Gastrocnemius medialis (tissue), 4 donors: ENCODE data around the gene ANO10.

Experiments used
- CTCF ChIP-seq, 5 experiments: fragments of 450-650 bp in 3 of 5; fragments of 200-600 bp in 2 of 5; sonication (generic) in 2 of 5; IDR thresholded peaks in 4 of 5; conservative IDR thresholded peaks in 1 of 5; 1 replicate in 4 of 5; 2 replicates in 1 of 5; pipeline ENCODE4 v1.5.1; 2016 to 2019; ENCODE audit warnings: antibody characterized with exemption in 5 of 5, mild to moderate bottlenecking in 3 of 5, moderate library complexity in 3 of 5
- POLR2A ChIP-seq, 2 donors: fragments of 450-650 bp; IDR thresholded peaks; one replicate each; pipeline ENCODE4 v1.6.1; 2017; ENCODE audit warnings: antibody characterized with exemption in 2 of 2, mild to moderate bottlenecking in 2 of 2, moderate library complexity in 2 of 2

GRCh38 chr3:43613976-43614375 lies 7.8 kb downstream of the ANO10 start:
- TF ChIP-seq CTCF (IDR thresholded peaks at IDR 0.05 in 4 of 5, conservative IDR thresholded peaks at IDR 0.05 in 1 of 5) (no peak), POLR2A (IDR thresholded peaks at IDR 0.05) (no peak)
